Ovary (tissue), 9 donors: Measurements from ENCODE around the gene PIGN. TPM values are rescaled to one million over a fixed set of nuclear protein-coding genes. Genes with fewer than 3 reads are reported as not detected.

Experiments
- DNase-seq, 5 donors: peaks; one replicate each; pipeline ENCODE4 v3.0.0-alpha.2; 2019 to 2020
- H3K27ac ChIP-seq, 2 donors: fragments of 200-600 bp; one replicate each; pipeline versions ENCODE4 v1.5.1 to v1.8.0; 2019 to 2022
- H3K27me3 ChIP-seq: fragments of 200-600 bp; one replicate; pipeline ENCODE4 v1.8.0; 2022
- H3K36me3 ChIP-seq: fragments of 200-600 bp; sonication (generic); one replicate; pipeline ENCODE4 v1.5.1; 2019
- H3K4me1 ChIP-seq: one replicate; pipeline ENCODE4 v1.8.1; 2013; ENCODE audit warnings: mild to moderate bottlenecking, moderate library complexity; ENCODE audit not compliant: insufficient read depth
- H3K4me3 ChIP-seq: fragments of 200-600 bp; sonication (generic); one replicate; pipeline ENCODE4 v1.5.1; 2017
- H3K9me3 ChIP-seq, 2 donors: fragments of 200-600 bp in 1 of 2; sonication (generic) in 1 of 2; one replicate each; pipeline versions ENCODE4 v1.5.1 to v1.8.1; 2013 to 2019; ENCODE audit warnings: mild to moderate bottlenecking in 1 of 2, moderate library complexity in 1 of 2
- CTCF ChIP-seq, 3 donors: fragments of 450-650 bp in 2 of 3; fragments of 200-600 bp in 1 of 3; IDR thresholded peaks; one replicate each; pipeline versions ENCODE4 v1.5.1 to v1.8.0; 2016 to 2022; ENCODE audit warnings: antibody characterized with exemption in 3 of 3, mild to moderate bottlenecking in 1 of 3
- EP300 ChIP-seq: sonication (generic); formaldehyde crosslinking; IDR thresholded peaks from one replicate; pipeline ENCODE4 v1.6.1; 2017; ENCODE audit warnings: antibody characterized with exemption
- POLR2A ChIP-seq: fragments of 450-650 bp; IDR thresholded peaks from one replicate; pipeline ENCODE4 v1.6.1; 2017; ENCODE audit warnings: antibody characterized with exemption, mild to moderate bottlenecking, moderate library complexity
- WGBS, 3 donors: extraction: QIAGEN DNeasy Blood & Tissue Kit in 1 of 3; methylation state at CpG; one replicate each; pipeline versions ENCODE4 v1.1.5 to v1.1.7; 2013 to 2017; 5-methylcytosine and 5-hydroxymethylcytosine counted together
- intact Hi-C, 4 donors: fragments of 100-400 bp; cut with DNase I; formaldehyde crosslinking; loops; one replicate each; pipeline versions ENCODE4 v1.11.0 to v1.15.1; 2022 to 2023
- polyA plus RNA-seq, 2 donors: library from polyadenylated mRNA; stranded (reverse); fragments of 200-250 nt in 1 of 2; fragments of 350-450 nt in 1 of 2; fragmentation: Illumina TruSeq in 1 of 2; extraction: RNeasy Lipid Tissue Mini Kit (QIAGEN cat#74804) in 1 of 2; gene quantifications; one replicate each; pipeline ENCODE4 v1.2.3, GENCODE V29; 2013 to 2014
- total RNA-seq, 7 donors: library from RNA; depleted of rRNA in 2 of 7; stranded (reverse); fragments of >200 nt in 2 of 7; fragmentation: NEBNext Ultra II Directional in 3 of 7; extraction: Animal tissue kit (Norgen Biotek cat#: 25700) in 3 of 7; gene quantifications; one replicate each; pipeline versions ENCODE4 v1.1.0 to v1.2.4, GENCODE V29; 2016 to 2023
- donor health status: DM: no; HTN: no; CAD: no; lungs with moderate emphysema.
- donor health status: DM: no; HTN: no; CAD: no.
- donor health status: Bipolar disorder and iron deficiency.
- donor health status: DM: yes; HTN: yes; CAD: no.
- donor health status: DM: no; HTN: no; CAD: no.
- donor health status: DM: yes; HTN: yes; CAD: no.

The PIGN gene
- total and polyA plus RNA-seq, 9 donors: 8.0 to 29.1 (median 25.6) TPM

GRCh38 chr18:62027914-62028520, 158.8 kb downstream of the PIGN start:
- no peak overlapping the region for H3K4me3 ChIP-seq
- no peaks in the 10 kb centered on the region for H3K36me3 ChIP-seq
- WGBS, 3 donors: 76 to 91% (median 85%) methylated on average over 6 of the region's 6 CpGs
- no peak for TF ChIP-seq CTCF (IDR thresholded peaks at IDR 0.05)
- TF ChIP-seq EP300: no peak
- intact Hi-C loops: no loop called here
- H3K9me3 ChIP-seq: no peaks in the 10 kb centered on the region
- no peak overlapping the region for H3K27ac ChIP-seq
- DNase-seq: no peak
- no peaks in the 10 kb centered on the region for H3K27me3 ChIP-seq
- no peaks in the 10 kb centered on the region for H3K4me1 ChIP-seq

GRCh38 chr18:62026586-62026985, 160.3 kb downstream of the PIGN start:
- intact Hi-C loops: no loop called here
- no peak for DNase-seq
- Histone ChIP-seq H3K4me3 (no peak overlapping the region), H3K36me3 (no peaks in the 10 kb centered on the region), H3K27ac (no peak overlapping the region), H3K4me1 (no peaks in the 10 kb centered on the region), H3K9me3 (no peaks in the 10 kb centered on the region), H3K27me3 (no peaks in the 10 kb centered on the region)
- no peak for TF ChIP-seq EP300
- no peak for TF ChIP-seq CTCF (IDR thresholded peaks at IDR 0.05)
- TF ChIP-seq POLR2A: no peak
- 90 to 94% (median 91%) methylated on average over 6 of the region's 6 CpGs for WGBS, 3 donors

- H3K4me3 ChIP-seq: no peak overlapping the region
- TF ChIP-seq CTCF (IDR thresholded peaks at IDR 0.05) (no peak), POLR2A (no peak), EP300 (no peak)
- DNase-seq: no peak
- no peaks in the 10 kb centered on the region for H3K27me3 ChIP-seq
- intact Hi-C loops: no loop called here
- H3K27ac ChIP-seq: no peak overlapping the region
- H3K4me1 ChIP-seq: no peaks in the 10 kb centered on the region
- no peaks in the 10 kb centered on the region for H3K9me3 ChIP-seq
- no peaks in the 10 kb centered on the region for H3K36me3 ChIP-seq
Measured at GRCh38 chr18:62024983-62025382, 161.9 kb downstream of the PIGN start.

- DNase-seq: no peak
- WGBS, 3 donors: 79 to 91% (median 79%) methylated on average over 1 of the region's 1 CpG
- TF ChIP-seq CTCF (IDR thresholded peaks at IDR 0.05) (no peak), POLR2A (no peak), EP300 (no peak)
Measured at GRCh38 chr18:62023536-62023935, 163.3 kb downstream of the PIGN start.

GRCh38 chr18:62018759-62019041, 168.2 kb downstream of the PIGN start:
- no peak for TF ChIP-seq CTCF (IDR thresholded peaks at IDR 0.05)
- TF ChIP-seq EP300: no peak
- TF ChIP-seq POLR2A: no peak
- H3K36me3 ChIP-seq: no peaks in the 10 kb centered on the region
- H3K27me3 ChIP-seq: no peaks in the 10 kb centered on the region
- H3K27ac ChIP-seq: no peak overlapping the region
- WGBS, 3 donors: 43 to 94% (median 93%) methylated on average over 2 of the region's 2 CpGs
- H3K4me1 ChIP-seq: peaks cover 2% of the 10 kb centered on the region
- intact Hi-C loops: no loop called here
- peak in 1 of 5 donors; percentile 20 for DNase-seq
- no peaks in the 10 kb centered on the region for H3K9me3 ChIP-seq
- no peak overlapping the region for H3K4me3 ChIP-seq

More at GRCh38 chr18:62023536-62023935, 163.3 kb downstream of the PIGN start:
- no peak overlapping the region for H3K27ac ChIP-seq
- H3K27me3 ChIP-seq: no peaks in the 10 kb centered on the region
- H3K36me3 ChIP-seq: no peaks in the 10 kb centered on the region
- intact Hi-C loops: no loop called here
- no peak overlapping the region for H3K4me3 ChIP-seq
- H3K4me1 ChIP-seq: no peaks in the 10 kb centered on the region
- H3K9me3 ChIP-seq: no peaks in the 10 kb centered on the region
